Heart right ventricle (tissue), 16 donors: ENCODE measurements around the gene NDUFA11. TPM values are rescaled to one million over a fixed set of nuclear protein-coding genes. Genes with fewer than 3 reads are reported as not detected.
A peak's percentile ranks its signal among the peaks of the same experiment; 100 is the strongest.

ENCODE experiments used
- ATAC-seq, 8 donors: fragments of 200-7000 bp; cut with Tn5 transposase; one replicate each; pipeline ENCODE4 v1.9.1; 2020; ENCODE audit warnings: mild to moderate bottlenecking in 8 of 8, moderate library complexity in 8 of 8, moderate number of reproducible peaks in 1 of 8
- DNase-seq, 2 donors: peaks; one replicate each; pipeline ENCODE4 v3.0.0-alpha.2; 2020
- H3K27ac ChIP-seq, 10 donors: fragments of 200-600 bp; sonication (generic) in 2 of 10; one replicate each; pipeline versions ENCODE4 v1.5.0 to v1.8.0; 2020 to 2022; ENCODE audit warnings: mild to moderate bottlenecking in 3 of 10
- H3K27me3 ChIP-seq, 7 donors: fragments of 200-600 bp; one replicate each; pipeline ENCODE4 v1.8.0; 2021 to 2022; ENCODE audit warnings: mild to moderate bottlenecking in 2 of 7
- H3K36me3 ChIP-seq, 9 donors: fragments of 200-600 bp; sonication (generic) in 1 of 9; one replicate each; pipeline versions ENCODE4 v1.5.0 to v1.8.0; 2020 to 2022; ENCODE audit warnings: mild to moderate bottlenecking in 2 of 9
- H3K4me1 ChIP-seq, 9 donors: fragments of 200-600 bp; sonication (generic) in 1 of 9; one replicate each; pipeline versions ENCODE4 v1.5.0 to v1.8.0; 2020 to 2022; ENCODE audit warnings: mild to moderate bottlenecking in 4 of 9
- H3K4me3 ChIP-seq, 10 donors: fragments of 200-600 bp; sonication (generic) in 2 of 10; one replicate each; pipeline versions ENCODE4 v1.5.0 to v1.8.0; 2020 to 2022; ENCODE audit warnings: mild to moderate bottlenecking in 7 of 10, moderate library complexity in 2 of 10
- H3K9me3 ChIP-seq, 11 donors: fragments of 200-600 bp in 10 of 11; sonication (generic) in 2 of 11; one replicate each; pipeline versions ENCODE4 v1.5.0 to v1.8.0; 2013 to 2022; ENCODE audit warnings: mild to moderate bottlenecking in 2 of 11, control low read depth in 1 of 11, moderate library complexity in 1 of 11
- CTCF ChIP-seq, 9 donors: fragments of 200-600 bp; sonication (generic) in 2 of 9; IDR thresholded peaks; one replicate each; pipeline versions ENCODE4 v1.5.0 to v1.8.0; 2021 to 2022; ENCODE audit warnings: antibody characterized with exemption in 9 of 9, mild to moderate bottlenecking in 5 of 9, moderate library complexity in 1 of 9
- WGBS, 2 donors: extraction: QIAGEN DNeasy Blood & Tissue Kit; methylation state at CpG; one replicate each; pipeline ENCODE4 v1.1.7; 2013; ENCODE audit warnings: inconsistent platforms in 1 of 2; 5-methylcytosine and 5-hydroxymethylcytosine counted together
- intact Hi-C, 10 donors: fragments of 100-400 bp; cut with DNase I; formaldehyde crosslinking; loops; one replicate each; pipeline versions ENCODE4 v1.11.1 to v1.14.2; 2022
- polyA plus RNA-seq, 2 donors: library from polyadenylated mRNA; stranded (reverse); fragments of 200-250 nt; gene quantifications; one replicate each; pipeline ENCODE4 v1.2.3, GENCODE V29; 2013
- total RNA-seq, 10 donors: library from RNA; stranded (reverse); fragmentation: NEBNext Ultra II Directional in 3 of 10; extraction: Animal tissue kit (Norgen Biotek cat#: 25700) in 3 of 10; gene quantifications; one replicate each; pipeline versions ENCODE4 v1.2.1 to v1.2.4, GENCODE V29; 2021 to 2023
- donor health status: Arrhythmogenic right ventricular cardiomyopathy.
- donor health status: ischemic (EF 13 %, LVEDD 7.1; RV severe dilation, severe dysfunction).
- donor health status: healthy with polysubstance abuse.
- donor health status: DM: no; HTN: yes; CAD: no.
- donor health status: DM: no; HTN: no; CAD: no.
- donor health status: ischemic (EF 25% LVEDD 6.9; RV normal size, moderate dysfunction).
- donor health status: ischemic (EF 25% LVEDD 5.7; RV mildly dilated, moderate dysfunction).
- donor health status: healthy.
- donor health status: DM: yes; HTN: yes; CAD: no.
- donor health status: Ischemic cardiomyopathy.
- donor health status: ischemic (EF 35%, LVEDD 5.7; RV mildly dilated, moderate dysfunction).
- donor health status: nonischemic (EF 11% LVEDD 7.7; RV severe dilation, severe dysfunction).
- donor health status: DM: yes; HTN: yes; CAD: no.
- donor health status: PGD.
- donor health status: ischemic (EF 29% LVEDD 5.4; RV normal size, mild dysfunction).
- donor health status: nonischemic (EF 23%, LVEDD 6.1; RV moderate dilation, normal function).

The NDUFA11 gene
- total and polyA plus RNA-seq, 12 donors: 451 to 1,143 (median 521) TPM

GRCh38 chr19:5934774-5935472 lies 31.3 kb upstream of the NDUFA11 start:
- peak overlapping the region in 9 of 10 donors; percentile 15 to 77 (median 50) for H3K27ac ChIP-seq
- peaks cover 0 to 96% (median 17%) of the 10 kb centered on the region in 9 donors for H3K36me3 ChIP-seq
- intact Hi-C loops: no loop called here
- ATAC-seq (peak; percentile 37 to 74 (median 66)), DNase-seq (no peak)
- WGBS, 2 donors: 57 to 69% methylated on average over 16 of the region's 16 CpGs
- no peaks in the 10 kb centered on the region for H3K9me3 ChIP-seq
- peak overlapping the region in 2 of 10 donors; percentile 3 to 8 for H3K4me3 ChIP-seq
- peaks cover 6 to 42% (median 28%) of the 10 kb centered on the region in 9 donors for H3K4me1 ChIP-seq
- H3K27me3 ChIP-seq: no peaks in the 10 kb centered on the region
- no peak for TF ChIP-seq CTCF (IDR thresholded peaks at IDR 0.05)

DNA sequence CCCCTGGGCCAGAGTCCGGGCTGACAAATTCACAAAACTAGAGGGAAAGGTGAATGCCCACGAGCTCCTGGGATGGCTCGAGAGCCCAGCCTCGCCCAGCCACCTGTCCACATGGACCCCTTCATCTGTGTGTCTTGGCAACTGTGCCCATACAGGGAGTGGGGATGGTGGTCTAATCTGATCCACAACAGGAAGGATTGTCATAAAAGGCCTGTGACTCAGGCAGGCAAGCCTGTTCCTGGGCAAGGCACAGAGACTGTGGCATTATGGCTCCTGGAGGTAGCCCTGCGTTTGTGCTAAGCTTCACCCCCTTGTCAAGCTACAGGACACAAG lies 30.4 kb upstream of the NDUFA11 start:
- Histone ChIP-seq H3K9me3 (no peaks in the 10 kb centered on the region), H3K27ac (peak overlapping the region in 5 of 10 donors; percentile 26 to 77 (median 58)), H3K4me1 (peaks cover 6 to 42% (median 28%) of the 10 kb centered on the region in 9 donors), H3K27me3 (no peaks in the 10 kb centered on the region), H3K4me3 (no peak overlapping the region), H3K36me3 (peaks cover 0 to 96% (median 24%) of the 10 kb centered on the region in 9 donors)
- 80 to 86% methylated on average over 5 of the region's 5 CpGs for WGBS, 2 donors
- ATAC-seq: no peak
- no peak for DNase-seq
- no peak for TF ChIP-seq CTCF (IDR thresholded peaks at IDR 0.05)
- intact Hi-C loops: no loop called here

GRCh38 chr19:5933391-5934068 lies 29.9 kb upstream of the NDUFA11 start:
- ATAC-seq: peak in 1 of 8 donors; percentile 25
- H3K4me3 ChIP-seq: no peak overlapping the region
- H3K36me3 ChIP-seq: peaks cover 0 to 96% (median 28%) of the 10 kb centered on the region in 9 donors
- peak overlapping the region in 5 of 10 donors; percentile 26 to 77 (median 58) for H3K27ac ChIP-seq
- no peaks in the 10 kb centered on the region for H3K9me3 ChIP-seq
- DNase-seq: no peak
- intact Hi-C loops: no loop called here
- no peak for TF ChIP-seq CTCF (IDR thresholded peaks at IDR 0.05)
- 68 to 78% methylated on average over 20 of the region's 20 CpGs for WGBS, 2 donors
- no peaks in the 10 kb centered on the region for H3K27me3 ChIP-seq
- H3K4me1 ChIP-seq: peaks cover 6 to 42% (median 28%) of the 10 kb centered on the region in 9 donors

GRCh38 chr19:5932609-5933262 lies 29.1 kb upstream of the NDUFA11 start:
- no peak overlapping the region for H3K27ac ChIP-seq
- H3K4me3 ChIP-seq: no peak overlapping the region
- ATAC-seq (no peak), DNase-seq (no peak)
- no peaks in the 10 kb centered on the region for H3K27me3 ChIP-seq
- WGBS, 2 donors: 95 to 96% methylated on average over 21 of the region's 21 CpGs
- TF ChIP-seq CTCF (IDR thresholded peaks at IDR 0.05): no peak
- H3K36me3 ChIP-seq: peaks cover 0 to 96% (median 30%) of the 10 kb centered on the region in 9 donors
- intact Hi-C loops: no loop called here
- H3K9me3 ChIP-seq: no peaks in the 10 kb centered on the region
- peaks cover 6 to 48% (median 30%) of the 10 kb centered on the region in 9 donors for H3K4me1 ChIP-seq
